ENCODE results near the gene BGLAP. TPM values are rescaled to one million over a fixed set of nuclear protein-coding genes. Genes with fewer than 3 reads are reported as not detected.

The BGLAP gene
- total and polyA plus RNA-seq, 2 donors (not counting 3 experiments of a cell fraction or from before 2014, with no cell fraction given) = 0.65 to 1.0 TPM

DNA sequence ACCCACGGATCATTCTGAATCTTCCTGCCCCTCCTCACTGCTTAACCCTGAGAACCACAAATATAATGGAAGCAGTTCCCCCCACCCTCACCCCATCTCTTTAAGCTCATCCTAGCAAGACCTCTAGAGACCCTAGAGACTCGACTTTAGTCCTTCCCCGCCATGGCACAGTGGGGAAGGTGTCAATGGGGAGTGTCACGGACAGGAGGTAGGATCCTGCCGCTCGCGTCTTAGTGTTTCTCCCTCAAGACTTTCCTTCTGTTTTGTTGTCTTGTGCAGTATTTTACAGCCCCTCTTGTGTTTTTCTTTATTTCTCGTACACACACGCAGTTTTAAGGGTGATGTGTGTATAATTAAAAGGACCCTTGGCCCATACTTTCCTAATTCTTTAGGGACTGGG is 29.9 kb upstream of the BGLAP start:
- intact Hi-C loops (cut with micrococcal nuclease) (loop anchor here (5.0 kb wide), 1 partner anchor 110 kb away; no protein-coding TSS in a partner anchor), dilution Hi-C loops (cut with MboI; ENCODE audit: extremely low pct_ligation_motif_present, low sequenced_read_pairs) (no loop called here)
- FAIRE-seq = no peak
- H3K27ac ChIP-seq (ENCODE audit: insufficient read depth, low read depth, low read length) = peak overlapping the region; percentile 97
- peak overlapping the region; percentile 1 for H2AFZ ChIP-seq (ENCODE audit: low read depth, low read length)
- H3K79me2 ChIP-seq (ENCODE audit: control insufficient read depth, insufficient read depth, low read length) = peaks cover 6% of the 10 kb centered on the region
- H3K9ac ChIP-seq (replicated peaks; ENCODE audit: extremely low read depth, insufficient read depth, low read length) = peak overlapping the region; percentile 99
- peak overlapping the region; percentile 89 for H3K4me2 ChIP-seq (ENCODE audit: insufficient read depth, low read length)
- H3K27me3 ChIP-seq (ENCODE audit: control insufficient read depth in 2 of 2, insufficient read depth in 2 of 2, low read length in 2 of 2) = no peaks in the 10 kb centered on the region
- TF ChIP-seq MYC (IDR thresholded peaks at IDR 0.05; ENCODE audit: low read depth, low read length) (no peak), POLR2AphosphoS5 (IDR thresholded peaks at IDR 0.05; ENCODE audit: insufficient read depth, low read depth, low read length) (no peak), EZH2 (IDR thresholded peaks at IDR 0.05; ENCODE audit: borderline replicate concordance, low read depth, low read length, severe bottlenecking) (no peak), FOS (IDR thresholded peaks at IDR 0.05; ENCODE audit: borderline replicate concordance, insufficient read depth, low read length) (no peak), POLR2A (IDR thresholded peaks at IDR 0.05; ENCODE audit: low read depth, low read length) (no peak), JUN (IDR thresholded peaks at IDR 0.05; ENCODE audit: borderline replicate concordance, insufficient read depth, insufficient read length, low read depth) (no peak), GATA2 (IDR thresholded peaks at IDR 0.05; ENCODE audit: insufficient read depth, insufficient read length, low read depth, low read length) (no peak)
- TF ChIP-seq, protein P1, sequence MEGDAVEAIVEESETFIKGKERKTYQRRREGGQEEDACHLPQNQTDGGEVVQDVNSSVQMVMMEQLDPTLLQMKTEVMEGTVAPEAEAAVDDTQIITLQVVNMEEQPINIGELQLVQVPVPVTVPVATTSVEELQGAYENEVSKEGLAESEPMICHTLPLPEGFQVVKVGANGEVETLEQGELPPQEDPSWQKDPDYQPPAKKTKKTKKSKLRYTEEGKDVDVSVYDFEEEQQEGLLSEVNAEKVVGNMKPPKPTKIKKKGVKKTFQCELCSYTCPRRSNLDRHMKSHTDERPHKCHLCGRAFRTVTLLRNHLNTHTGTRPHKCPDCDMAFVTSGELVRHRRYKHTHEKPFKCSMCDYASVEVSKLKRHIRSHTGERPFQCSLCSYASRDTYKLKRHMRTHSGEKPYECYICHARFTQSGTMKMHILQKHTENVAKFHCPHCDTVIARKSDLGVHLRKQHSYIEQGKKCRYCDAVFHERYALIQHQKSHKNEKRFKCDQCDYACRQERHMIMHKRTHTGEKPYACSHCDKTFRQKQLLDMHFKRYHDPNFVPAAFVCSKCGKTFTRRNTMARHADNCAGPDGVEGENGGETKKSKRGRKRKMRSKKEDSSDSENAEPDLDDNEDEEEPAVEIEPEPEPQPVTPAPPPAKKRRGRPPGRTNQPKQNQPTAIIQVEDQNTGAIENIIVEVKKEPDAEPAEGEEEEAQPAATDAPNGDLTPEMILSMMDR (IDR thresholded peaks at IDR 0.05; ENCODE audit: extremely low read depth in 1 of 2, insufficient read depth in 1 of 2, low read depth in 1 of 2, low read length in 2 of 2) = no peak
- TF ChIP-seq, protein P2, sequence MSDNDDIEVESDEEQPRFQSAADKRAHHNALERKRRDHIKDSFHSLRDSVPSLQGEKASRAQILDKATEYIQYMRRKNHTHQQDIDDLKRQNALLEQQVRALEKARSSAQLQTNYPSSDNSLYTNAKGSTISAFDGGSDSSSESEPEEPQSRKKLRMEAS (IDR thresholded peaks at IDR 0.05; ENCODE audit: insufficient read depth, insufficient read length) = no peak
- BruUV-seq (replicated peaks) = no TSS peak
- H3K9me1 ChIP-seq (replicated peaks; ENCODE audit: control insufficient read depth, extremely low read depth, insufficient read depth, low read length) = no peaks in the 10 kb centered on the region
- no peak for DNase-seq (ENCODE audit: low read depth, low spot score)
- H4K20me1 ChIP-seq (replicated peaks; ENCODE audit: control insufficient read depth, extremely low read depth, insufficient read depth, low read length) = no peaks in the 10 kb centered on the region
- H3K4me3 ChIP-seq (replicated peaks in 1 of 3; ENCODE audit: insufficient read depth in 1 of 3, low read depth in 1 of 3, low read length in 3 of 3) = peak overlapping the region in 1 of 3 experiments; percentile 79
- ChIA-PET CTCF (interaction anchor here (1.0 to 4.6 kb wide), 9 partner anchors 11 to 108 kb away, joined by 3 to 43 read pairs (median 4); partner anchors contain the start of genes SLC25A44 and SMG5), POLR2A (interaction anchor here (1.0 to 1.6 kb wide), 3 partner anchors 11 to 65 kb away, joined by 3 to 10 read pairs (median 3); no protein-coding TSS in a partner anchor)
- H3K36me3 ChIP-seq (ENCODE audit: control insufficient read depth in 2 of 2, extremely low read depth in 1 of 2, insufficient read depth in 2 of 2, low read length in 2 of 2) = peaks cover 0 to 15% of the 10 kb centered on the region in 2 experiments
- H3K4me1 ChIP-seq (ENCODE audit: control insufficient read depth, extremely low read depth, insufficient read depth, low read length) = peaks cover 6% of the 10 kb centered on the region
- H3K9me3 ChIP-seq (replicated peaks; ENCODE audit: control insufficient read depth, insufficient read depth, low read length) = no peaks in the 10 kb centered on the region
